Measurements from ENCODE around the gene SH3PXD2B.

Gene SH3PXD2B

DNA sequence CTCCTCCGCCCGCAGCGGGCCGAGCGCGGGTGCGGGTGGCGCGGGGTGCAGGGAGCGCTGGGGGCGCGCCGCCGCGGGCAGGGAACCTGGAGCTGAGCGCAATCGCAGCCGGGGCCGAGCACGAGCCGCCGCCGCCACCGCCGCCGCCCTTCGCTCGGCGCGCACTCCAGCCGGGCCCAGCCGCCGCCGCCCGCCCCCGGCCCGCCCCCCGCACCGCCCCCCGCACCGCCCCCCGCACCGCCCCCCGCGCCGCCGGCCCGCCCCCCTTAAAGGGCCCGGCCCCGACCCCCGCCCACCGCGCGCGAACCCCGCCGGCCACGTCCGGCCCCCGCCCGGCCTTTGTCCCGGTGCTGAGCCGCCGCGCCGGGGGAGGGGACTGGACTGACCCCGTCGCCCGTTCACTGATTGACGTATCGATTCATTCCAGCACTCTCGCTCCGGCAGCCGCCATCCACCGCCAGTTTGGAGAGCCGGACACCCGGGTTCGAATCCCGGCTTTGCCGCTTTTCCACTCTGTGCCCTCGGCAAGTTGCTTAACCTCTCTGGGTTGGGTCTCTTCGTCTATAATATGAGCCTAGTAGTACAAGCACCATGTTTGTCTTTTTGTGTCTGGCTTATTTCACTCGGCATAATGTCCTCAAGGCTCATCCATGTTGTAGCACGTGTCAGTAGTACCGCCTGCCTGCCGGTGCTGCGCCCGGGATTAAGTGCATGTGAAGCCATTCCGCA lies at the start of gene SH3PXD2B:
Gene SH3PXD2B, minus strand, starts transcription at position 168 of the 729 bp plus-strand sequence. CDS start 173 bp downstream, outside the sequence.
- peak; percentile 2 for DNase-seq (ENCODE audit: low read depth)

- DNase-seq (ENCODE audit: low read depth), result no peak
These were observed 48.6 kb upstream of the SH3PXD2B start for GRCh38 chr5:172502969-172503368.

DNA sequence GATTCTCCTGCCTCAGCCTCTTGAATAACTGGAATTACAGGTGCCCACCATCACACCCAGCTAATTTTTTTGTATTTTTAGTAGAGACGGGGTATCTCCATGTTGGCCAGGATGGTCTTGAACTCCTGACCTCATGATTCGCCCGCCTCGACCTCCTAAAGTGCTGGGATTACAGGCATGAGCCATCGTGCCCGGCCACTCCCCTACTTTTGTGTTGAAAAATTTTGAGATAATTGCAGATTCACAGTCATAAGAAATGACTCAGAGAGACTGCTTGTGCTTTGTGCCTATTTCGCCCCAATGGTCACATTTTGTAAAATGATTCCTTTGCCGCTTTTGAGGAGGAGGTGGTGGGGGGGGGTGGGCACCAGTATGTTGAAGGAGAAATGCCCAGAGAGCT lies 48.1 kb upstream of the SH3PXD2B start:
- no peak for DNase-seq (ENCODE audit: low read depth)

- no peak for DNase-seq (ENCODE audit: low read depth)
These were observed 47.5 kb upstream of the SH3PXD2B start for GRCh38 chr5:172501708-172502320.

DNA sequence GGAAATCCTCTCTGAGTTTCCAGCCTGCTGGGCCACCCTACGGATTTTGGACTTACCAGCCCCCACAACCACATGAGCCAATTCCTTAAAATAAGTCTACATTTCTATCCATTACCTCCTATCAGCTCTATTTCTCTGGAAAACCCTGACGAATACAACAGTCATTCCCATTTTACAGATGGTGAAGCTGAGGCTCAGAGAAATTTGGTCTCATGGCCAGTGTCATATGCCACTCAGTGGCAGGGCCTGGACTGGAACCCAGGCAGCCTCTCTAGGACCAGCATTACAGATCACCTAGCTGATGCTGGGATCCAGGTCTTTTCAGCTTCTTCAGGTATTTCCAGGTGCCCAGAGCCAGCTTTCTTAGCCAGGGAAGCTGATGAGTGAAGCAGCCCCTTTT lies 45.0 kb upstream of the SH3PXD2B start:
- DNase-seq (ENCODE audit: low read depth), result no peak

DNA sequence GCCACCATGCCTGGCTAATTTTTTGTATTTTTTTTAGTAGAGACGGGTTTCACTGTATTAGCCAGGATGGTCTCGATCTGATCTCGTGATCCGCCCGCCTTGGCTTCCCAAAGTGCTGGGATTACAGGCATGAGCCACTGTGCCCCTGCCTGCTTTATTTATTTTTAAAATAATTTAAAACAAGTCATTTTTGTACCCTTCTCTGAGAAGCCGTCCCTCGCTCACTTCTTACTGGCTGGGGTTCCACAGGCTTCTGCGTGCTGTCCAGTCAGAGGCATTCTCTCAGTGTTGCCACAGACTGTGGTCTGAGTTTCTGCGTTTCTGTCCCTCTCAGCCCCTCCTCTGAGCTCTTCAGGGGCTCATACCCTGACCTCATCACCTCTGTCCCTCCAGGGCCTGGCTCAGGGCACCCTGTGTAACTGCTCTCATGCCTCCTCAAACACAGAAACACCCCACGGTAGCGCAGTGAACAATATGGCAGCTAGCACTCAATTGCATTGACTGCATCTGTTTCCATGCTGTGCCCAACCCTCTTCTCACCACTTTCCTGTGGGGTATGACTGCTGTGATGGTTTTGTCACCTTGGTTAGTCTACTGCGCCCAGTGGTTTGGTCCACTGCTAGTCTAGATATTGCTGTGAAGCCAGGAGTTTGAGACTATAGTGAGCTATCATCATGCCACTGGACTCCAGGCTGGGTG lies 44.3 kb upstream of the SH3PXD2B start:
- no peak for DNase-seq (ENCODE audit: low read depth)

DNA sequence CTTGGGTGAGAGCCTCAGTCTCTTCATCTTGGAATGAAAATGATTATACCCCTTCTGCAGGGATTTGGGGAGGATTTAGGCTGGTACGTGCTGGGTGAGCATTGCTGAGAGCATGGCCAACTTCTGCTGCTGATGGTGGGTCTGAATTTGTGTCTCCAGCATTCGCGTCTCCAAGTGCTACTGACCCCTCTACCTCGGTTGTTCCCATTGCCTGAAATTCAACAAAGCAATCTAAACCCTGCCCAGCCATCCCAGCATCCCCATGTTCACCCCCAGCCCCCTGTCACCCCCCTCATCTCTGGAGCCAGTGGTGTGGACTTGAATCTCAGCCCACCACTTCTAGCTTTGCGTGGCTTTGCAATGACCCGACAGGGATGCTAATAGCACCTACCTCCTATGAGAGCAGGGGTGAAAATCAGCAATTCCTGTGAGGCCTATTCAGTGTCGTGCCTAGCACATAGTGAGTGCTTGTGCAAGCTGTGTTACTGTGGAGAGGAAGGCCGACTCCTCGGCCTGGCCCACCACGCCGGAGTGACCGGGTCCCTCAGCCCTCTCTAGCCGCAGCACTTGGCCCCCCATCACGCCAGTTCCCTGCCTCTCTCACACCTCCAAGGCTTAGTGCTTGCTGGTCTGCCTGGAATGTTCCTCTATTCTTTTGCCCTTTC lies 43.4 kb upstream of the SH3PXD2B start:
- no peak for DNase-seq (ENCODE audit: low read depth)

DNA sequence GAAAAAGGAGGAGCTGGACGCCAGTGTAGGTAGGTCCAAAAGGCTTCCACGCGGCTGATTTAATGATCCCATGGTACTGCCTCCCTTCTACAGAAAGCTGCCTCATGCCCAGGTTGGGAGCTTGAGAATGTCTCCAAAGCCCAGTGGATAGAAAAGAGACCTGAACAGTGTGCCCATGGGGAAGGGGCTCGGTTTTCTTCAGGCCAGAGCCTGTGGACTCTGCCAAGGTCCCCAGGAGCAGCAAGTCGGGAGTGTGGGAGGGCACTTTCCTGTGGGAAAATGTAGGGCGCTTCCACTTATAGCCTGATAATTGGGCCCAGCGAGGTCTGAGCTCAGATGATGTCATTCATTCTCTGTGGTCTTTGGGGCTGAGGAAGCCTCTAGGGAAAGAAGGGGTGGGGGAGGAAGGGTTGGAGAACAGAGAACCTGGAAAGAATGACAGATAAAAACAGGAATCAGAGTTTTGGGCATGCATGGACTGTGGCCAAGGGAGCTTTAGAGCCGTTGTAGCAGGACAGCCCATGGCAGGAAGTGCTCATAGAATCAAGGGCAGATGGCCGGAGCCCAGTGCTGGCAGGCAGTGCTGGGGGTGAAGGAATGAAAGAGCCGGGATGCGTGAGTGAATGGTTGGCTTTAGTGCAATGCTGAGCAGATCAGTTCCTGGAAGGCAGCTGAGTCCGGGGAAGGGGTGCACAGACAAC lies 42.5 kb upstream of the SH3PXD2B start:
- no peak for DNase-seq (ENCODE audit: low read depth)

DNA sequence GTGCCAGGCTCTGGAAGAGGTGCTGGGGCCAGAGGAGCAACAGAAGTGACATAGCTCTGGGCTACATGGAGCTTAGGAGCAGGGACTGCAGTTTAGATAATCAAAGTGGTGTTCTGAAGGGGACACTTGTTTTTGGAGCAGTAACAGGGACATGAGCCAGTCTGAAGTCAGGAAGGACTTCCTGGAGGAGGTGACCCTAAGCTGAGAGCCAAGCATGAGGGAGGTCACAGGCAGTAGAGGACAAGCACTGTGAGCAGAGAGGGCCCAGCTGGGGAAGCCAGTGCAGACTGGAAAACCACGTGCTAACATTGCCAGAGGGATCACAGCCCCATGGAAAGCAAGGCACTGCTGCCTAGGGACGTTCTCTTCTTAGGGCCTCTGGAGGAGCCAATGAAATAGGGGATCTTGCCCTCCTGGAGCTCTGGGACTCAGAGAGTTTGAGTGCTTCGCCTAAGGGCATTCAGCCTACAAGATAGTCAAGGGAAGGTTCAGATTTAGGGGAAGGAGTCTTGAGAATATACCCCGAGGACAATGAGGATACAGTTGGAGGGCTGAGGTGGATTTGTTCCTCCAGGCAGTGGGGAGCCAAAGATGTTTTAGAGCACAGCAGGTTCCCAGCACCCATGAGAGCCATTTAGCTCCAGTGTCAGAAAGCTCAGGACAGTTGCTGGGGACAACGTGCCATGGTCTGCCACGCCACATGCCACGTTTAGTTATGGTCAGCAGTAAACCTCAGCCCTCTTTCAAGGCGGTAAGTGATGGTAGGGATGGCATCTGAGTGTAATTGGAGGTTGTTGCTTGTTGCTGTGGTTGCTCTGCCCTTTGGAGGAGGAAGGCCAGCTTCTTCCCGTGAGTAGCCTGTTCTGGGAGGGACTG lies 40.5 kb upstream of the SH3PXD2B start:
- no peak for DNase-seq (ENCODE audit: low read depth)

DNA sequence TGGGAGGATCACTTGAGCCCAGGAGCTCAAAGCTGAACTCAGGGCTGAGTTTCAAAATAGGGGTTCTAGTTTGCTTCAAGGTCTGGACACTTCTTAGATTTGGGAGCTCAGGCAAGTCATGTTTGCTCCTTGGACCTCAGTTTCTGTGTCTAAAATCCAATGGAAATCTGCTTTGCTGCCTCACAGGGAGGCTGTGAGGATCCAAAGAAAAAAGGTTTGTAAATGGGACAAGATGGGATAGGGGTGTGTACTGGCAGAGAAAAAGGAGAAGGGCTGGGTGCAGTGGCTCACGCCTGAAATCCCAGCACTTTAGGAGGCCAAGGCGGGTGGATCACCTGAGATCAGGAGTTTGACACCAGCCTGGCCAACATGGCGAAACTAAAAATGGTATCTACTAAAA lies 39.6 kb upstream of the SH3PXD2B start:
- DNase-seq (ENCODE audit: low read depth), result no peak

- no peak for DNase-seq (ENCODE audit: low read depth)
These were observed 39.1 kb upstream of the SH3PXD2B start for GRCh38 chr5:172493461-172493860.

GRCh38 chr5:172493002-172493401 lies 38.7 kb upstream of the SH3PXD2B start:
- no peak for DNase-seq (ENCODE audit: low read depth)

GRCh38 chr5:172492097-172492840 lies 37.9 kb upstream of the SH3PXD2B start:
- DNase-seq (ENCODE audit: low read depth), result no peak

DNA sequence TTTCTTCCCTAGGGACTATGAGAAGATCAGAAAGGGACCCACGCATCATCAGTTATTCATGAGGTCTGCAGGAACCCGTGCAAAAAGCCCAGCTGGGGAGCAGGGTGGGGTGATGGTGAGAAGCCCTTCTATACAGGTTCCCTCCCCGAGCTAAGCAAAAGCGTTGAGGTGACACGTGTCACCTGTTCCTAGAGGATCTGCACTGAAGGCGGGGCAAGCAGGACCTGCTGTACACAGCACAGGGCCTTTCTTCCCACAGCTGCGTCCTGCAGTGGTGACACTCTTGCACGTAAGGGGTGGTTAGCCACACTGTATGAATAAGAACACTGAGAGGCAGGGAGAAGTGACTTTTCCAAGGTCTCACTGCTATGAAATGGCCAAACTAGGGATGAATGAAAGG lies 37.2 kb upstream of the SH3PXD2B start:
- no peak for DNase-seq (ENCODE audit: low read depth)

- no peak for DNase-seq (ENCODE audit: low read depth)
These were observed 36.5 kb upstream of the SH3PXD2B start for GRCh38 chr5:172490514-172491461.

DNA sequence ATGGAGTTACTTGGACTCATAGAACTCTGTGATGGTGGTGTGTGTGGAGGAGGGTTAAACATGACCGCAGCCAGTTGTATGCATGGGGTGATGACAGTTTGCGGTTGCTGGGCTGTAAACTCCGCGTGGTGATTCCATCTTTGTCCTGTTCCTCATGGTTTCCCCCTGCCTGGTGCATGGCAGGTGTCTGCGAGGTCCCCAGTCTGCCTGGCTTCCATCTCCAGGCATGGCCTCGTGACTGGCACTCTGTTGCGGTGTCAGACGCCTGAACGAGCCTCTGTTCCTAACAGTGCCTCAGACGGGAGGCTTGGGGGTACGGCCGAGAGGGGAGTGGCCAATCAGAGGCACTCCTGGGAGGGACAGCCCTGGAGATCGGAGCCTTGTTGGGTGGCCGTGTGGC lies 33.9 kb upstream of the SH3PXD2B start:
- no peak for DNase-seq (ENCODE audit: low read depth)

DNA sequence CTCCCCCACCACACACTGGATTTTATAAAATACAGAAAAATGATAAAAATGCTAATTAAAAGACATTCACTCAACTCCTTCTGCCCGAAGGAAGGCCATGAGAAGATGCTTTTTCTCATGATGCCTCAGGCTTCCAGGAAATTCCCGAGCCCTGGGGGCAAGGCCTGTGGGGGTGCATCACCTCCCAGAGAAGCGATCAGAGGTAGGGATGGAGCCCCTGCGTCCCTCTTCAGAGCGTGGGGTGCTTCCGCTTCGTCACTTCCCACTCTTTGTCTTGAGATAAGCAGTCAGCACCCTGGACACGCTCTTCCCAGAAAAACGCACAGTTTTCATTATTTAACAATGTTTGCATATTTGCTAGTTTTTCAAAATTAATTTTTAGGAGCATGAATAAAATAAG lies 33.3 kb upstream of the SH3PXD2B start:
- DNase-seq (ENCODE audit: low read depth), result no peak

- no peak for DNase-seq (ENCODE audit: low read depth)
These were observed 32.6 kb upstream of the SH3PXD2B start for GRCh38 chr5:172486912-172487311.

DNA sequence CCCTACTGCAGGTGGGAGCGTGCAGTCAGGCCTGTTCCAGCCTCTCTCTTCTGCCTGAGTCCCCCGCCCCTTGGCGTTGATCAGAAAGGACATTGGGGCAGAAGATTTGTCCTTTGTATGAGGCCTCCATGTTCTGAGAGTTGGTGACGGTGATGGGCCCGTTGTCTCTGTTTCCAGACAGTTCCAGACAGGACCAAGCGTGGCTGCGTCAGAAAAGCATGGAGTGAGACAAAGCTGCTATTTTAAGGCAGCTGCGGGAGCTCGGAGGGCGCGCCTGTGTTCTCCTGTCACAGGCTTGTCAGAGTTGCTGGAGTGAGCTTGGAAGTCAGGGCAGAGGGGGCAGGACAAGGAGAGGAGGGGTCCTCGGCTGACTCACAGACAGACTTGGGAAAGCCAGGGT lies 32.1 kb upstream of the SH3PXD2B start:
- DNase-seq (ENCODE audit: low read depth), result no peak

Data from stimulated activated CD8-positive, alpha-beta memory T cell treated with anti-CD3 and anti-CD28 coated beads, Interleukin-12 subunit alpha, Interleukin-12 subunit beta, amount 100 ng/mL, for 1 hour (primary cell).